Ramos (cell line): Measurements from ENCODE around the gene ATP8A1.
"Not testable (repeated sequence)": the region's sequence is repeated elsewhere in the genome, so short reads cannot be mapped to it uniquely, and the experiment has no call there.

Experiments used
- in situ Hi-C: fragments of 300-500 bp; cut with MboI; formaldehyde crosslinking; loops from one replicate; pipeline ENCODE4 v1.14.3; 2022; ENCODE audit warnings: low sequenced_read_pairs; ENCODE audit not compliant: unreplicated experiment

The ATP8A1 gene

DNA sequence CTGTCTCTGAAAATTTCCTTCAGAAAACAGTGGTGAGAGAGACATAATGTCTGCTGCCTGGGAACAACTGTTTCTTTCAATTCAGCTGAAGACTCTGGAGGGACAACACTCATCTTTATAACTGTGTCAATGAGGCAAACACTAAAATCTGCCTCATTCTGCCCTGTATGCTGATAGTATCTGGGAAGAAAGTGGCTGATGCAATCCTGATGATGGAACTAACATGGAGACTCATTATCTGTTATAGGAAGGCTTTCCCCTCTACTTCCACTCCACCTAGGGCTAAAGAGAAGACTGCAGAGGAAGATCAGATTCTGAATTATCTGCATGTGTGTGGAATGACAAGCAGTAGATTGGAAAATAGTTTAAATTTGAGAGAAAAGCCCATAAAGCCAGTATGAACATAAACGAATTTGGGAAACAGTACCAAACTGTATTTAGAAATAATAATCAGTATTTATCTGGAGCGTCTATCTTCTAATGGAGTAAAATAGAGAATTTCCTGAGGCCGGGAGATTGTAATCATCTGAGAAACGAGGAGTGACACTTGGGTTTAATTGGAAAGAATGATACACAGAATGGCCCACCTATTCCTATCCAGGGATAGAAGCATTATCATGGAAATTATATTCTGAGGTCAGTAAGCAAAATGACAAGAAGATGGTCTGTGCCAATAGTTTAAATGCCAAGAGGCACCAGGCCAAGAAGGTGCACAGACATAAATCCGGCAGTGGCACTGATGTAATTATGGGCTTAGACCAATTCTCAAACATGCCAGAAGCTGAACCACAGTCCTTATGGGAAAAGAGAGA is 174.2 kb downstream of the ATP8A1 start:
- in situ Hi-C loops, result no loop called here

GRCh38 chr4:42480717-42481116 is 176.2 kb downstream of the ATP8A1 start:
- in situ Hi-C loops, result no loop called here

GRCh38 chr4:42480281-42480680 is 176.6 kb downstream of the ATP8A1 start:
- in situ Hi-C loops, result no loop called here

DNA sequence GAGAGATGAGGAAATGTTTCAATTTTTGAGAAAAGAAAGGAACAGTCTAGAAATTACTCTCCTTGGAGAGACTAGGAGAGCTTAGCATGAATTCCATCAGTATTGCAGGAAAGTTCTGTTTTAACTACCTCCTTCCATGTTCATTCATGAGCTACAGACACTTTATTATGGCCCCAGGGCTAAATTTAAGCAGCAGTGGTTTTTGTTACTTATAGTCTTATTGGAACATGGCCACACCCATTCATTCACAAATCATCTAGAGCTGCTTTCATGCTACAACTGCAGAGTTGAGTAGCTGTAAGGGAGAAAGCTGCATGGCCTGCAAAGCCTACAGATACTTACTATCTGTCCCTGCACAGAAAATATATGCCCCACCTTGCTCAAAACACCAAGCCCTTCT is 178.0 kb downstream of the ATP8A1 start:
- in situ Hi-C loops, result no loop called here

DNA sequence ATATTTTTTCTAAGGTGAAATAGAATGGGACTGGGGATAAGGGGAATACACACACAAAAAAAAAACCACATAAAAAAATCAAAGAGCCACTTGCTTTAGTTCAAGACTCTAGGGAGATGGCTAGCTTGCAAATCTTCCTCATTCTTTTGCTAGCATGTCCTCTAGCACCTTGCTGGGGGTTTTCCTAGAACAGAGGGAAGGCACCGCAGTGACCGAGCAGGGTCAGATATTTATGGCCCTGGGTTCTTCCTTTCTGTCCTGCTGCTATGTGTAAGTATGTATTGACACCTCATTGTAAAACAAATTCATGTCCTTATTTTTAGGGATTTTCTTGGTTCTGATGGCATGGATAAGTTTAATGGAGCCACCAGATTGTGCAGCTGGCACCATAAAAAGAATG is 178.4 kb downstream of the ATP8A1 start:
- in situ Hi-C loops, result no loop called here

- in situ Hi-C loops, result no loop called here
Observed at GRCh38 chr4:42474406-42474805, 182.5 kb downstream of the ATP8A1 start.

- in situ Hi-C loops, result no loop called here
Observed at GRCh38 chr4:42473071-42473684, 183.7 kb downstream of the ATP8A1 start.

- in situ Hi-C loops, result no loop called here
Observed at GRCh38 chr4:42471896-42472295, 185.0 kb downstream of the ATP8A1 start.

- in situ Hi-C loops, result no loop called here
Observed at GRCh38 chr4:42470023-42470422, 186.9 kb downstream of the ATP8A1 start.

DNA sequence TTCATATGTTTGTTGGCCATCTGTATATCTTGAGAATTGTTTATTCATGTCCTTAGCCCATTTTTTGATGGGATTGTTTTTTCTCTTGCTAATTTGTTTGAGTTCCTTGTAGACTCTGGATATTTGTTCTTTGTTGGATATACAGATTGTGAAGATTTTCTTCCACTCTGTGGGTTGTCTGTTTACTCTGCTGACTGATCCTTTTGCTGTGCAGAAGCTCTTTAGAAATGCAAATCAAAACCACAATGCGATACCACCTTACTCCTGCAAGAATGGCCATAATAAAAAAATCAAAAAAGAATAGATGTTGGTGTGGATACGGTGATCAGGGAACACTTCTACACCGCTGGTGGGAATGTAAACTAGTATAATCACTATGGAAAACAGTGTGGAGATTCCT is 189.1 kb downstream of the ATP8A1 start:
- in situ Hi-C loops, result not testable (repeated sequence)

DNA sequence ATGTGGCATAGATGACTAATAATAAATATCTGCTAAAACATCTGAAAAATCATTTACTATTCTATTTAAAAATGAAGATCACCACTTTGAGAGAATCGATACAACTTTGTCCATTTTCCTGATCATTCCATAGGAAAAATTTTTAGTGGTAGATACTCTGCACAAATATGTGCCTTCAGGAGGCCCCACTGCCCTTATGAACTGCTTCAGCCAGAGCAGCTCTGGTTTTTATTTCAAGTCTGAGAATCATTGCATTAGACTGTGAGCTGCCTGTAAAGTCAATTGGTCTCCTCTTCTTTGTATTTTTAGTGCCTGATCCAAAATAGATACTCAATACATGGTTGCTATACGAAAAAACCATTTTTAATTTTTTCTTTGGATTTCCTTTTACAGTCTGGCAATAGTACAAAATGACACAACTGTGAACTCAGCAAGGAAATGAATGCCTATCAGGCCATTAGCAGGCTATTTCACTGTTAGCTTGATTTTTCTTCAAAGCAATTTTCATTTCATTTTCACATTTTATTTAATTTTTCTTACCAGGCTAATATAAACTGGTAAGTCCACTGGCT is 190.5 kb downstream of the ATP8A1 start:
- in situ Hi-C loops, result no loop called here

DNA sequence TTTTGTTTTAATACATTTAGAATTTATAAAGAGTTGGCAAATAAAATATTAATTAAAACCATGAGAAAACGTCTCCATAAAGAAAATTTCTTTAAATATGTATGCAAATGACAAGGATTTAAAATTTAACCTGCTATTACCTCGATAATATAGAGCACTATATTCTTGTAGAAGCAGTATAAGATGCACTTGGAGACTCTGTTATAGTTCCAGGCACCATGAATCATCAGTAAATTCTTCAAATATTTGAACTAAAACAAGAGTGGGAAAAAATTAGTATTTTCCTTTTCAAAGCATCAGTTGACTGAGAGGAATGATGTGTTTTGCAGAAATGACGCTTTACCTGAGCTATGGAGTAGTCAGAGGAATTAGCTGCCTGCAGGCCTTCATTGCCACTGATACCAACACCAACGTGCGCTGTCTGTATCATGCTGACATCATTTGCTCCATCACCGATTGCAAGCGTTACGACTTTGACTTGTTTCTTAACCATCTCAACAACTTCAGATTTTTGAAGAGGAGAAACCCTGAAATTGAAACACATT is 192.3 kb downstream of the ATP8A1 start:
- in situ Hi-C loops, result no loop called here

- in situ Hi-C loops, result not testable (repeated sequence)
Observed at GRCh38 chr4:42461216-42461615, 195.7 kb downstream of the ATP8A1 start.

GRCh38 chr4:42460043-42460442 is 196.9 kb downstream of the ATP8A1 start:
- in situ Hi-C loops, result no loop called here

- in situ Hi-C loops, result no loop called here
Observed at GRCh38 chr4:42458657-42459056, 198.2 kb downstream of the ATP8A1 start.

GRCh38 chr4:42454755-42455420 is 202.0 kb downstream of the ATP8A1 start:
- in situ Hi-C loops, result no loop called here

DNA sequence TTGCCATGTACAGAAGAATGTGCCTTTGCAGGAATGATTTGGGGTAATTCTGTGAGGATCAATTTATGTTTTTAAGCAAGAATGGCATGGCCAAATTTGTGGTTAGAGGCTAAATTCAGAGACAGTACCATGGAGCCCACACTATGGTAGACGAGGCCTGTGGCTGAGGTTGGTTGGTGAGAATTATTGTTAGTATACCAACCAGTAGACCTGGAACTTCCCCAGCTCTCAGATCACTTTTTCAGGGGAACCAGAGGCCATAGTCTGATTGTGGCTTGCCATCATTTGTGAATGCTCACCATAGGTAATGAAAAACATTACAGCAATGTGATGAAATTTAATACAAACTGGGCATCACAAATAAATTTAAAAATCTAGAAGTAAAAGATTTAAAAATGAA is 203.3 kb downstream of the ATP8A1 start:
- in situ Hi-C loops, result no loop called here

- in situ Hi-C loops, result no loop called here
Observed at GRCh38 chr4:42452823-42453222, 204.1 kb downstream of the ATP8A1 start.

DNA sequence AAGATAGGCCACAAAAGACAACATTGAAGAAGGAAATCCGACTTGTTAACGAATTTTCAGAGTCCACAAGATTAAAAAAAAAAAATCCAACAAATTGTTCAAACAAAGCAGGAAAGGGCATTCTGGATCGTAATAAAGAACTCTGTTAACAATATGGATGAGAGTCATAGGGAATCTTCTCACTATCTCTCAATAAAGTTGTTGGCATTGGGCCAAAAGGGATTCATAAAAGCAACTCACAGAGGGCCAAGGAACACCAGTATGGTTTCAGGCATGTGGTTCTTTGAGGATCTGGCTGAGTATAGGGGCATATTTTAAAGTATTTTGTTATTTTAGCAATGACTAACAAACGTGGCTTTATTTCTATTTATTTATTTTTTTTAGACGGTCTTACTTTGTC is 210.1 kb downstream of the ATP8A1 start:
- in situ Hi-C loops, result no loop called here

DNA sequence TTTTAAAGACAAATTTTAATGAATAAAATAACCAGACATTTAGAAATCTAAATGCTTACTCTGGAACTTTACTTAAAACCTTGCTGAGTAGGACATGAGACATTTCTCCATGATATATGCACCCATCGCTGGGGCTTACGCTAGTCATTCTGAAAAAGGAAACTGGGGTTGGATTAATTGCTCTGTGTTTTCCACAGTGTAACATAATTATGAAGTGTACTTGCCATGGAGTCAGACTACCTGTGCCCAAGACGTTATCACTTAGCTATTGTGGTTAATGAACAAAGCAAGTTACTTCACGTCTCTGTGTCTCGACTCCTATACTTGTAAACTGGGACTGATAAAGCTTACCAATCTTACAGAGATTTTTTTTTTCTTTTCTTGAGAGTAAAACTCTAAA is 211.9 kb downstream of the ATP8A1 start:
- in situ Hi-C loops, result no loop called here

- in situ Hi-C loops, result no loop called here
Observed at GRCh38 chr4:42442601-42443000, 214.3 kb downstream of the ATP8A1 start.
